ENCODE results near the gene BIRC6.

Gene BIRC6

GRCh38 chr2:32498306-32498705 lies 141.5 kb downstream of the BIRC6 start:
- no peaks in the 10 kb centered on the region for H3K9me3 ChIP-seq (ENCODE audit: low read length)
- no peaks in the 10 kb centered on the region for H3K27me3 ChIP-seq (ENCODE audit: insufficient read depth, low read length)
- H3K4me1 ChIP-seq (ENCODE audit: insufficient read depth, low read length, severe bottlenecking) = peaks cover 9% of the 10 kb centered on the region
- TF ChIP-seq CTCF (IDR thresholded peaks at IDR 0.05; ENCODE audit: low read length) (no peak), EZH2 (IDR thresholded peaks at IDR 0.05; ENCODE audit: borderline replicate concordance, low read length) (no peak)
- H3K4me2 ChIP-seq (ENCODE audit: low read length) = no peak overlapping the region
- H2AFZ ChIP-seq (ENCODE audit: low read length) = no peak overlapping the region
- no peaks in the 10 kb centered on the region for H3K9me2 ChIP-seq (ENCODE audit: low read depth, low read length)
- peaks cover 87% of the 10 kb centered on the region for H3K36me3 ChIP-seq (ENCODE audit: insufficient read depth, low read length)
- no peak overlapping the region for H3K27ac ChIP-seq (ENCODE audit: low read depth, low read length, poor library complexity, severe bottlenecking)
- H3K9ac ChIP-seq (ENCODE audit: low read length) = no peak overlapping the region
- H3K4me3 ChIP-seq (ENCODE audit: low read depth, low read length, poor library complexity, severe bottlenecking) = no peak overlapping the region
- H3K79me2 ChIP-seq (ENCODE audit: insufficient read depth, low read length) = no peaks in the 10 kb centered on the region
- no peaks in the 10 kb centered on the region for H3F3A ChIP-seq (ENCODE audit: insufficient read depth, low read length)
- H4K20me1 ChIP-seq (ENCODE audit: insufficient read depth, low read length) = no peaks in the 10 kb centered on the region

DNA sequence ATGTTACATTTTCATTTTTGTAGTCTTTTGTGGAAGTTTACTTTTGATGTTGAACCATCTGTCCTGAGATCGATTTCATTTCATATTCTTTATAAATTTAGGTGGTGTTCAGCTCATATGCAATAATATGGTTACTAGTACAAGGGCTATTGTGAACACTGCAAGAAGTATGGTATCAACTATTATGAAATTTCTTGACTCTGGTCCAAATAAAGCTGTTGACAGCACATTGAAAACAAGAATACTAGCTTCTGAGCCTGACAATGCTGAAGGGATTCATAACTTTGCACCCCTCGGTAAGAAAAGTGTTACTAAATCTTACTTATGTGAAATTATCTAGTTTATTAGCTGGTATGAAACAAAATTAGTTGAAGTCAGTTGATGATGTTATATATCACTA lies 146.1 kb downstream of the BIRC6 start:
- Histone ChIP-seq H2AFZ (ENCODE audit: low read length) (no peak overlapping the region), H3K9me2 (ENCODE audit: low read depth, low read length) (no peaks in the 10 kb centered on the region), H3K9me3 (ENCODE audit: low read length) (no peaks in the 10 kb centered on the region), H3K27me3 (ENCODE audit: insufficient read depth, low read length) (no peaks in the 10 kb centered on the region), H3K4me1 (ENCODE audit: insufficient read depth, low read length, severe bottlenecking) (peaks cover 9% of the 10 kb centered on the region), H4K20me1 (ENCODE audit: insufficient read depth, low read length) (no peaks in the 10 kb centered on the region), H3K4me2 (ENCODE audit: low read length) (no peak overlapping the region), H3K36me3 (ENCODE audit: insufficient read depth, low read length) (peaks cover 89% of the 10 kb centered on the region), H3K9ac (ENCODE audit: low read length) (no peak overlapping the region), H3K79me2 (ENCODE audit: insufficient read depth, low read length) (no peaks in the 10 kb centered on the region), H3K4me3 (ENCODE audit: low read depth, low read length, poor library complexity, severe bottlenecking) (no peak overlapping the region), H3K27ac (ENCODE audit: low read depth, low read length, poor library complexity, severe bottlenecking) (no peak overlapping the region), H3F3A (ENCODE audit: insufficient read depth, low read length) (no peaks in the 10 kb centered on the region)
- TF ChIP-seq CTCF (IDR thresholded peaks at IDR 0.05; ENCODE audit: low read length) (no peak), EZH2 (IDR thresholded peaks at IDR 0.05; ENCODE audit: borderline replicate concordance, low read length) (no peak)

DNA sequence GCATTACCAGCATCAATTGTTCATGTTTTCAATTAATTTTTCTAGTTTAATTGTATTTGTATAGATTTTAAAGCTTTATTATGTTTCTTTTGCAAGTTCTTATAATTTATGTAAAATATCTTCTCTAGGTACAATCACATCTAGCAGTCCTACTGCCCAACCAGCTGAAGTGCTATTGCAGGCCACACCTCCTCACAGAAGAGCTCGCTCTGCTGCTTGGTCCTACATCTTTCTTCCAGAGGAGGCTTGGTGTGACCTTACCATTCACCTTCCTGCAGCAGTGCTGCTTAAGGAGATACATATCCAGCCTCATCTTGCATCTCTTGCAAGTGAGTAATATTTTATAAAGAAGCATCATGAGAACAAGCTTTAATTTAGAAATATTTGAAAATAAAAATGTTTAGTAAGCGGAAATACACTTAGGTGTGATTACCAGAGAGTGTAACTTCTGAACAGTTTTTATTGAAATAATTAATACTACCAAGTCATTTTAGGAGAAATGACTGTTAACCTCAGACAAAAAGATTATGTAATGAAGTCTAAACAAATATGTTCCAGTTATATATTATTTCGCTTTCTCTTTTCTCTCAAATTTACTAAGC lies 148.2 kb downstream of the BIRC6 start:
- Histone ChIP-seq H3K9me2 (ENCODE audit: low read depth, low read length) (no peaks in the 10 kb centered on the region), H3K4me3 (ENCODE audit: low read depth, low read length, poor library complexity, severe bottlenecking) (no peak overlapping the region), H3K9me3 (ENCODE audit: low read length) (no peaks in the 10 kb centered on the region), H4K20me1 (ENCODE audit: insufficient read depth, low read length) (no peaks in the 10 kb centered on the region), H3K27ac (ENCODE audit: low read depth, low read length, poor library complexity, severe bottlenecking) (no peak overlapping the region), H3K79me2 (ENCODE audit: insufficient read depth, low read length) (no peaks in the 10 kb centered on the region), H2AFZ (ENCODE audit: low read length) (no peak overlapping the region), H3K9ac (ENCODE audit: low read length) (no peak overlapping the region), H3F3A (ENCODE audit: insufficient read depth, low read length) (no peaks in the 10 kb centered on the region), H3K4me2 (ENCODE audit: low read length) (no peak overlapping the region), H3K4me1 (ENCODE audit: insufficient read depth, low read length, severe bottlenecking) (no peaks in the 10 kb centered on the region), H3K27me3 (ENCODE audit: insufficient read depth, low read length) (no peaks in the 10 kb centered on the region), H3K36me3 (ENCODE audit: insufficient read depth, low read length) (peaks cover 89% of the 10 kb centered on the region)
- no peak for TF ChIP-seq EZH2 (IDR thresholded peaks at IDR 0.05; ENCODE audit: borderline replicate concordance, low read length)
- TF ChIP-seq CTCF (IDR thresholded peaks at IDR 0.05; ENCODE audit: low read length) = no peak

All from OCI-LY1 (cell line).